ENCODE data around the gene INTS6L.
"Not testable (repeated sequence)": the region's sequence is repeated elsewhere in the genome, so short reads cannot be mapped to it uniquely, and the experiment has no call there.

Gene INTS6L

DNA sequence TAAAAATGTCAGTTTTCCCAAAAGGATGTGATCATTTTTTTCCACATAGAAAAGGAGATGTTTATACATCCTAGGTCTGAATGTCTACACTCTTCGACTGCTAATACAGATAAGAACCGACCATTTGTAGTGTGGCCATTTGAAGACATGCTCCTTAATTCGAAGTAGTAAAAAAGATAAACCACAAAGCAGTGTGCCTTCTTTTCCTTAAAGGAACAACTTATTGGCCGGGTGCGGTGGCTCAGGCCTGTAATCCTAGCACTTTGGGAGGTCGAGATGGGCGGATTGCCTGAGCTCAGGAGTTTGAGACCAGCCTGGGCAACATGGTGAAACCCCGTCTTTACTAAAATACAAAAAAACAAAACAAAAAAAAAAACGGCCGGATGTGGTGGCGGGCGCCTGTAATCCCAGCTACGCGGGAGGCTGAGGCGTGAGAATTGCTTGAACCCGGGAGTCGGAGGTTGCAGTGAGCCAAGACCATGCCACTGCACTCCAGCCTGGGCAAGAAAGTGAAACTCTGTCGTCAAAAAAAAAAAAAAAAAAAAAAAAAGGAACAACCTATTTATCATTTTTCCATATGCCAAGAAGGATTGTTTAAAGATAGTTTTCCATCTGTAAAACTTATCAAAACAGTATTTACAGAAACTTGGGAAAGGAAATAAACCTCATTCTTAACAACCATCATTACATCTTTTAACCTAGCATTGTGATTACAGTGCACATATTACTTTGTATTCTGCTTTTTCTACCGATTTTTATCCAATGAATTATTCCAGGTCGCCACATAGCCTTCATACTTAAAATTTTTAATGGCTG lies 2.6 kb downstream of the INTS6L start:
- DNase-seq (ENCODE audit: low read depth in 2 of 2) = no peak

DNA sequence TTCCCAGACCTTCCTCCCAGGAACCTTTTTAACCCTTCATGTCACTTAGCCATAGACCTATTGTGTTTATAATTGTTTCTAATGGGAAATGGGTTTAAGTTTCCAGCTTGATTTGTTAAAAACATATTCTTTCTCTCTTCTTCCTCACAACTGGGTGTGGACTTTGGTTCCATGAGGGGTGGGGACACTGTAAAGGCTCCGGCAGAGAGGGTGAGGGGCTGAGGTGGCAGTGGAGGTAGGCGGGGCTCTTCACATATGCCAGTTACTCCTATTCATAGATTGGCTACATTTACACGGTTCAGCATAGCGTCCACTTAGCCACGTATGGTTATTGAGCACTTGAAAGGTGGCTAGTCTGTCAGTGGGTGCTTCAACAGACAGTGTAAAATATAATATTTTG lies 7.8 kb downstream of the INTS6L start:
- DNase-seq (ENCODE audit: low read depth in 2 of 2) = no peak

DNA sequence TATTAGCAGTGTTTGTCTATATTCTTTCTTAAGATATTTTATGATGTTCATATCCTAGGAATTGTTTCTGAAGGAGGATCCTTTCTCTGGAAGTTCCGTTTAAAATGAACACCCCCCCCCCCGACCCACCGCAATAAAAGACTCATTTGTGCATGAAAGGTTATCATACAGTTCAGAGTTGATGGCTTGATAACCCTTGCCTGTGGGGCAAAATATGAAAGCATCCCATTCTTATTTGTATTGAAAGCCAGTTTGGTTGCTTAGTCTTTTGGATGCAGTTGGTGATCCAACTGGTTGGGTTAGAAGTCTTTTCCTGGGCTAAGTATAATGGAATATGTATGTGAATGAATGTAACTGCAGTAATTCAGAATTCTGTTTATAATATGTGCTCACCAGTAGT lies 8.3 kb downstream of the INTS6L start:
- no peak for DNase-seq (ENCODE audit: low read depth in 2 of 2)

DNA sequence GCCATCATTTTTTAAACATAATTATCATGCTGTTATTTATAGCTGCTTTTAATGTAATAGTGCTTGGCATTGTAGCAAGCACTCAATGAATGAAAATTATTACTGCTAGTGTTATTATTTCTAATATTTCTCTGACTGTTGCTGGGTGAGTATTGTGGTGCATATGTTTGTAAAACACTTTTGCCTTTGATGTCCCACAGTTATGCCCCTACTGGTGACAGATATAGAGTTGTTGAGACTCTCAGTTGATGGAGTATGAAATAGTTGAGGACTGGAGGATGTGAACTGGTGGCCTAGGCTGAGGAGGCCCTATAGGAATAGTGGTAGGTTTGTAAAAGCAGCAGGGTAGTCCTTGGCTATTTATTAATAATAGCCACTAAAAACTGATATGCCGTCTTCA lies 9.6 kb downstream of the INTS6L start:
- DNase-seq (ENCODE audit: low read depth in 2 of 2) = no peak

DNA sequence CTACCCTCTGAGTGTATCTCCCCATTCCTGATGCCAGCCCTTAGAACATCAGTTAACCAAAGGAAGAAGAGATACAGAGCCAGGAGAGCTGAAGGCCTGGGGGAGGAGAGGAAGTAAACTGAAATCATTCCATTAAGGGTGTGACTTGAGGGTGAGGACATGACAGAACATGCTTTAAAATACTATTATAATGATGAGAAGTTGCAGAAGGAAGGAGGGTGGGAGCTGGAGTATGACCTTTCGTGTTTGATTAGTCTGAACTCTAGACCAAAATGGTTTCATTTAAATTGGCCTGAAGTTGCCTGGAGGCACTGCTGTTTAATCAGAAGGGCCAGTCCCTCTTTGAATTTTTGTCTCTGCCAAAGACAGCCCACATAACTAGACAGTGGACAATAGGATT lies 11.4 kb downstream of the INTS6L start:
- DNase-seq (ENCODE audit: low read depth in 2 of 2) = no peak

DNA sequence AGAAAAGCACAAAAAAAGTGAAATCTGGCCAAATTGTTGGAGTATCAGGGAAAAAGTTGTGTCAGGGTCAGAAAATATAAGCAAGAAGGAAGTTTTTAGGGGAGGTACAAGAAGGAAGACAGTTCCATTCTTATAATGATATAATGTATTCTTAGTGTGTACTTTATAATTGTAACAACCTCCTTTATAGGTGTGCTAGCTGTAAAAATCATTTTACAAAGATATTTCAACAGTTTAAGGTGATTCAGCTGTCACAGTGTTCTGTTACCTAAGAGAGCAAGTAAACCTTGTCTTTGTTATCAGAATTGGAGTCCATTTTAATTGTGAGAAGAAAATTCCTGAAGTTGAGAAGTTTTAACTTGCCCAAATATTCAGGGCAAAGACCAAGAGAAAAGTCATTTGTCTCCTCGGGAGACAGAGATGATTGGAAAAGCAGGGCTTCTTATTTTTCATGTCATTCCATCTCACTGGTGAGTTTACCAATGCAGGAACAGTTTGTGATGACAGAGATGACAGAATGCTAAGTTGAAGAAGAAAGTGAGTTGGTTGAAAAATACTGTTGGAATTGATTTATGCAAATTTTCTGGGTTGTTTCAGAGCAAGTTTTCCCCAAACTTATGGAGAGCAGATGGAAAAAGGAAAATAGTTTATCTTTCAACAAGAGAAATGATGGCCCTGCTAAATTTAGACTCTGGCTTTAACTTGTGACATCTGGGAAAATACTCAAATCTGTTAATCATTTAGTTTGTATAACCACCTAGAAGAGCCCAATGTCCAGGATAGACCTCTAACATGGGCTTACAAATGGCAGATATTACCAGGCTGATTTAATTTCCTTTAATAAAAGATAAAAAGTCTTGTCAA lies 14.8 kb downstream of the INTS6L start:
- no peak for DNase-seq (ENCODE audit: low read depth in 2 of 2)

DNA sequence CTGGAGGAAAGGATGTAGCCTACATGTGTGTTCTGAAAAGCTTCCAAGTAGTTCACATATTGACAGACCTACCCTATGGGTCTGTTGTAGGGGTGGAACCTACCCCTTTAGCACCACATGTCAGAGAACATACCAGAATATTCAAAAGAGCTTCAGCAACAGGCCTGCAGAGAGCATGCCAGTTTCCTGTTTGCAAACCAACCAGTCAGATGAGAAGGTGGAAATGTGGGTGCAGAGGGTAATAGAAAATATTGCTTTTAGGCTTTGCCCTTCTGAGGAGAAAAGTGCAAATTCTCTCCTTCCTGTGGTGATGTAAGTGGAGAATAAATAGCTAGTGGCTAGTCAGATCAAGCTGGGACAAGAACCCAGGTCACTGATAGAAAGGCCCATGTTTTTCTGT lies 16.4 kb downstream of the INTS6L start:
- DNase-seq (ENCODE audit: low read depth in 2 of 2) = no peak

DNA sequence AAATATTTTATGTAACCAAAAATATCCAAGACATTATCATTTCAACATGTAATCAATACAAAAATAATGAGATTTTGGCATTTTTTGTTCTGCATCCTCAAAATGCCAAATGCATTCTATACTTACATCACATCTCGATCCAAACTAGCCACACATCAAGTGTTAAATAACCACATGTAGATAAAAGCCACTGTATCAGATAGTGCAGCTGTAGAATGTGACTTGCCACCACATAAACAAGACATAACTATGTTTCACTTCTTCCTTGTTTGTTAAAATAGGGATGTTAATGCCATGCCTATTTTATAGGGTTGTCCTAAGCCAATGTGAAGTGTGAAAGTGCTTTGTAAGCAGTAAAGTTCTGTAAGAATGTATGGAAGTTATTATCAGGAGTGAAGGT lies 20.9 kb downstream of the INTS6L start:
- no peak for DNase-seq (ENCODE audit: low read depth in 2 of 2)

DNA sequence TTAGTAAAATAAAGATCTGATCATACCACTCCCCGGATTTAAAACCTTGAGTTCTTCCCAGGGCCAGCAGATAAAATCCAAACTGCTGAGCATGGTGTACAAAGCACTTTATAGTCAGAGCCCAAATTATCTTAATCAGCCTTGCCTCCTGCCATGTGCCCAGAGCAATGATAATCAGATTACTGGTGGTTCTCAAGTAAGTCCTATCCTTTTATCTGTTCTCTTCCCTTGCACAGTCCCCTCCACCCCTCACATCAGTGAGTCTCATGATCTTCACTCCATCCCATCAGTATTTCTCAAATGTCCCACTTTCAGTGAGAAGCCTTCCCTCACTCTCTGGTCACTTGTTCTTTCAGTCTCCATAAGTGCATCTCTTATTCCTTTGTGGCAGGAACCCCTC lies 22.7 kb downstream of the INTS6L start:
- DNase-seq (ENCODE audit: low read depth in 2 of 2) = no peak

DNA sequence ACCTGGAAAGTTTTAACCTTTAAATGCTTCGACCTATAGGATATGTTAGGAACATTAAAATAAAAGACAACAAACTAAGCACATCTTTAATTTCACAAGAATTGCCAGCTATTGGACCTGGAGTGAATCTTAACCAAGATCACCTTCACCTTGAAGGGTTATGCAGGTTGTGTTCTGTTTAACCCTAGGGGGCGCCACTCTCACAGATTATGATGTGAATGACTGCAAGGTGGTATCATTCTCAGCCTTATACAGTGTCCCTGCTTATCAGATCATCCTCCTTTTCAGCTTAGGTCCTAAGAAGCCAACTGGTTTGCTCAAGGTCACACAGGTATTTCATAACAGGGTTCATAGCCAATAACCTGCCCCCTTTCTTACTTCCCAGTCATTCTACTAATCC lies 23.5 kb downstream of the INTS6L start:
- DNase-seq (ENCODE audit: low read depth in 2 of 2) = no peak

DNA sequence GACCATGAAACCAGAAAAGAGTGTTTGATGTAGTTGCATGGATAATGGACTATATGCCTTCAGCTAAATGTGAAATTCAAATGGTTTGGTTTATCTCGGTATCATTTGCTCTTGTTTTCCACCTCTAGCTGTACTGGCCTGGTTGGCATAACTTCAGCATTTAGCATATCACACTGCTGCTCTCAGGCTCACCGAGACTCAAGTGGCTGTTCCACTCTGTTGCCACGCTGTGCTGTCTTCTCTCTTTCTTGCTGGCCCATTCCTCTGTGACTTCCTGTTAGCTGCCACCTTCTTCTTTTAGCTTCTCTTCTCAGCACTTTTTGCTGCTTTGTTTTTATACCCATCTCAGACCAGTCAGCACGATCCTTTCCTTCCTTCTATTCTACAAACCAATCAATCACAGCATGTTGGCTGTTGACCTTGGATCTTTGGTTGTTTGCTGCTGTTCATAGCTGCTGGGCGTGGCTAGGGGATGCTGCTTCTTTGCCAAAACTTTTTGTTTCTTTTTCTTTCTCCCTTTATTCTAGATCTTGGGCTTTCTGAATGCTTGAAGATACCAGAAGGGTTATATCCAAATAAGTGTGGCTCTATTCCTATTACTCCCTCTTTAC lies 24.0 kb downstream of the INTS6L start:
- no peak for DNase-seq (ENCODE audit: low read depth in 2 of 2)

DNA sequence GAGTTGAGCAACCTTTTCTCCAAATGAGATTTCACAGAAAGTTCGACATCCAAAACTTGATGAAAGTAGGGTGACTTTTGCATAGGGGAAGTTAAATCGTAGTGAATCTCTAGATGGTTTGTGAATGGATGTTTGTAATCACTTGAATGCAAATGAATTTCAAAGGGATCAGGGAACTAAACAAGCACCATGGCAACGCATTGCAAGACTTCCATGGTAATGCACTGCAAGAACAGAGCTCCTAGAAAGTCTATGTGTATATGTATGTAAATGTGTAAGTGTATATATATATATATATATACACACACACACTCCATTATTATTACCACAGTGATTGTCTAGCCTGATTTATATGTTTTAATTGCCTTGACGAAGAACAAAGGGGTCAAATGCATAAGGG lies 27.3 kb downstream of the INTS6L start:
- DNase-seq (ENCODE audit: low read depth in 2 of 2) = no peak

DNA sequence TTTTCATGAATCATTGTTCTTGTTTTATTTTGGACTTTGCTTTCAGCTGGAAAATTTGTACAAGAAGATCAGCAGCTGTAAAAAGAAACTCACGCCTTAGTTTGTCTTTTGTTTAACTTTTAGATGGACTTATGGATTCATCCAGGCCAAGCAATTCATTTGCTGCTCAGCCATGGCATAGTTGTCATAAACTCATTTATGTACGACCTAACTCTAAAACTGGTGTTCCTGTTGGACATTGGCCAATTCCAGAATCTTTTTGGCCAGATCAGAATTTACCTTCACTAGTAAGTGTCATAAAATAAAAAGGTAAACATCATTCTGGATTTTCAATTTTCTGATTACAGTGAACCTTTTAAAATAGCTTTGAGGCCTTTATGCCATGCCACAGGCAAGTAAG lies 29.1 kb downstream of the INTS6L start:
- no peak for DNase-seq (ENCODE audit: low read depth in 2 of 2)

DNA sequence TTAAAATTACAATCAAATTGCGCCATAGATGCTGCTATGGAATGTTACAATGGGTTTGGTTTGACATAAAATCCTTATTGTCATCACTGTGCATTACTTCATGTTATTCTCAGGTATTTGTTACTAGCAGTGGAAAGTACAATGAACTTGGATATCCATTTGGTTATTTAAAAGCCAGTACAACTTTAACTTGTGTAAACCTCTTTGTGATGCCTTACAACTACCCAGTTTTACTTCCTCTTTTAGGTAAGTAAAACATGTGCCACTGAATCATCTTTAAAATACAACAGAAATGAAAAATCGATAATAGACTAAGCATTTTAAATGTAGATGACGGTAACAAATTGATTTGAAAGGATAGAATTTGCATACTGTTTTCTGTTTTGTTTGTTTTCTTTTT lies 35.6 kb downstream of the INTS6L start:
- no peak for DNase-seq (ENCODE audit: low read depth in 2 of 2)

DNA sequence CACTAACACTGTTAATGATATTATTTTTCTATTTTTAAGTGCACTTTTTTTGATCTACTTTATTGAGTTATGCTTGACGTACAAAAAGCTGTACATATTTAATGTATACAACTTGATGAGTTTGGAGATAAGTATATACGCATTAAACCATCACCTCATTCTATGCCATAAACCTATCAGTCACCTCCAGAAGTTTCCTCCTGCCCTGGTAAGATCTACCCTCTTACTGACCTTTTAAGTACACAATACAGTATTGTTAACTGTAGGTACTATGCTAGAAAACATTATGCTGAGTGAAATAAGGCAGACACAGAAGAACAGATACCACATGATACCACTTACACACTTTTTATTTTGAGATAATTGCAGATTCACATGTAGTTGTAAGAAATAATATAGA lies 36.9 kb downstream of the INTS6L start:
- DNase-seq (ENCODE audit: low read depth in 2 of 2) = no peak

DNA sequence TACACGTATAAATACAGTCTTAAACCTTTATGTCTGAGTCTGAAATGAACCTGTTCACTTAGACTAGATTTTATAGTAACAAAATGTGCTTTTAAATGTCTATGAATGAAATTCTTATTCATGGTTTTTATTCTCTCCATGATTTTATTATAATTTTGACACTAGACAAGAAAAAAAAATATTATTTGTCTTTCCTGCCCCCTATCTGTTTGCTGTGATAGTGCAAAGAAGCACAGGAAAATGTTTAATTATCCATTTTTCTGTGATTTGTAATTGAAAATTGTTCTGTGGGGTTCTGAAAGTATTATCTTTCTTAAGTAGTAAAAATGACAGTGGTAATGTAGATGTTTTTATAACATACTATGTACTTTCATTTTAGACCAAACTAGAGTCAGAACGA lies 52.0 kb downstream of the INTS6L start:
- no peak for DNase-seq (ENCODE audit: low read depth in 2 of 2)

DNA sequence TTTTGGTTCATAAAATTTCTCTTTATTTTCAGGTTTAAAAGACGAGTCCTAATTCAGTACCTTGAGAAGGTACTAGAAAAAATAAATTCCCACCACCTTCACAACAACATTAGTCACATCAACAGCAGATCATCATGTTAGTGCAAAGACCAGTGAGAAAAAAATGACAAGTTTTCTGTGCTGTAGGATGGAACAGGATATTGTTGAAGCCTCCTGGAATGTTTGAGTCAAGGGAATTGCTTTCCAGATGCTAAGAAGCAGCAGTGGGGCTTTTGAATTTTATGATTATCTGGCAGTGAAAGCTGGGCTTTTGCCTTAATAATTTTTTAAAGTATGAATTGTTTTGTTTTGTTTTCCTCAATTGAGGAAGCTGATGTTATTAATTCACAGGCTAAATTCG lies 61.0 kb downstream of the INTS6L start:
- DNase-seq (ENCODE audit: low read depth in 2 of 2) = no peak

DNA sequence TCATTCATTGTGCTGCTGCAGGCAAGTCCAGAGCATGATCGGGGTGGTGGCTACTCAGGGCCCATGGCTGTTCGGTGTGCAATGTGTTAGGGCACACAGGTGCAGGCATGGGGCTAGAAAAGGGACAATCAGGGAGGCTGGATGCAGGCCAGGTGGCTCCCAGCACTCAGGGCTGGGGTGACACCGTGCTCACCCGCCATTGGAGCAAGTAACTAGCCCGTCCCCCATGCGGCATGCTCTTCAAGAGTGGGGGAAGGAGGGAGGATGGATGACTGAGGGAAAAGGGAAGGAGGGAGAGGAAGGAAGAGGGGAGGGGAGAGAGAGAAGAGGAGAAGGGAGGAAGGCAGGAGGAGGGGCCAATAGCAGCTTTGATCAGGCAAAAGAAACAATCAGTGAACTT lies 64.7 kb downstream of the INTS6L start:
- DNase-seq (ENCODE audit: low read depth in 2 of 2) = no peak

DNA sequence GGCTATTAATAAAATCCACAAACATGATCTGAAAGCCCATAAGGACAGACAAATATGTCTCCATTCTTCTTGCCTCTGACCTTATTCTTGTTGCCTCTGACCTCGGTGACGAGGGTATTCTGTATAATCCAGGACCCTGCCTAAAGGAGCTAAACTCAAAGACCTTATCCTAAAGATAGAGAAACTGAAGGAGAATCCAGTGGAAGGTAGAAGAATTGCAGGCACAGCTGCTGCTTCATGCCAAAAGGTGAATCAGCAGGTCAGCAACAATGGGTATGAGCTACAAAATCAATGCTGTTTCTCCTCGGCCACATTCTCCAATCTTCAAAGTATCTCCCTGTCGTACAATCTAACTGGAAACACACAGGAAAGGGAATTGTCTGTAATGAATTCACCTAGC lies 71.4 kb downstream of the INTS6L start:
- DNase-seq (ENCODE audit: low read depth in 2 of 2) = no peak

DNA sequence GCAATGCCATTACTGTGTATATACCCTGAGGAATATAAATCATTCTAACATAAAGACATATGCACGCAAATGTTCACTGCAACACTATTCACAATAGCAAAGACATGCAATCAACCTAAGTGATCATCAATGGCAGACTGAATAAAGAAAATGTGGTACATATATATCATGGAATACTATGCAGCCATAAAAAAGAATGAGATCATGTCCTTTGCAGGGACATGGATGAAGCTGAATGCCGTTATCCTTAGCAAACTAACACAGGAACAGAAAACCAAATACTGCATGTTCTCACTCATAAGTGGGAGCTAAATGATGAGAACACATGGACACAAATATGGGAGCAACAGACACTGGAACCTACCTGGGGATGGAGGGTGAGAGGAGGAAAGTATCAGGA lies 73.6 kb downstream of the INTS6L start:
- not testable (repeated sequence) for DNase-seq (ENCODE audit: low read depth in 2 of 2)

DNA sequence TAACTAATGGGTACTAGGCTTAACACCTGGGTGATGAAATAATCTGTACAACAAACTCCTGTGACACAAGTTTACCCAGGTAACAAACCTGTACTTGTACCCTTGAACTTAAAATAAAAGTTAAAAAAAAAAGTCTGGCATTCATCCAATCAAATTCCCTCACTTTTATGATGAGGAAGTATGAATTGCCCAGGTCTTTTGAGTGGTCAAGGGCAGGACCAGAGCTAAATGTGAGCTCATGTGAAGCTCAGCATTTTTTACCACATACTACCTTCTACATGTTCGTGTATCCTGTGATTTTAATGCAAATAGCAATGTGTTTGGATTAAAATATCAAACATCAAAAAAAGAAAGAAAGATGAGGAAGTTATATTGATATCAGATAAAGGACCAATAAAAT lies 74.0 kb downstream of the INTS6L start:
- not testable (repeated sequence) for DNase-seq (ENCODE audit: low read depth in 2 of 2)

DNA sequence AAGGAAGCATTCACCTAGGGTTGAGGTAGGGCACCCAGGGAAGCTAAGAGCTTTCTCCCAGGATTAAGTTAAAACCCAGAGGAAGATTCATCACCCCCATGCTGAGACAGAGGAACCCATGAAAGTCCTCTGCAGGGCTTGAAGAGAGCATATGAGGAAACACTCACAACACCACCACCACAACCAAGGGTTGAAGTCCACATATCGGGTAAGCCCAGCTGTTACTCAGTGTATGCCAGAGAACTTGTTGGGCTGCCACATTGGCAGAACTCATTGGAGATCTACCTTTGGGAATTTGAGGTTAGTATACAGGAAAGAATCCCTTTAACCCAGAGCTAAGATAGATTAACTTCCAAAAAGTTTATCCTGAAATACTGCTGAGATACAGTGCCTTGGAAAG lies 75.1 kb downstream of the INTS6L start:
- DNase-seq (ENCODE audit: low read depth in 2 of 2) = no peak

DNA sequence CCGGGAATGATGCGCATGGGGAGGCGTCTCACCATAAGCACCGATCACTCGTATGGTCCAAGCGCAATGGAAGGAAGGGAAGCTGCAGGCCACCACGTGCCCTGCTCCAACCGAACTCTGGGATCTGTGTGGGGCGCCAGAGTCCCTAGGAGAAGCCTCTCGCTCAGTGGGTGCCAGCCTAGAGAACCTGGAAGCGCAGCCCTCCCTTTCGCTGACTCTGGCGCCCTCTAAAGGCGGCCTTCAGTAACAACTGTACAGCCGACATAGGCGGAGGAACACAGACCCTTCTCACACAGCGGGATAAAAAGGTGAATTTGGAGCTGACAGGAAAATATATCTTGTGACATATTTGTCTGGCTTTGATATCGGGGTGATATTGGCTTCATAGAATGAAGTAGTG lies 76.0 kb downstream of the INTS6L start:
- peak; percentile 1 to 6 for DNase-seq (ENCODE audit: low read depth in 2 of 2)
